Endothelial cell of hepatic sinusoid (primary cell): ENCODE measurements around the gene HPS3.

Source experiments
- in situ Hi-C: cut with HindIII; loops from 2 replicates; pipeline ENCODE4 v1.10.0; 2017; ENCODE audit warnings: low sequenced_read_pairs

Gene HPS3

DNA sequence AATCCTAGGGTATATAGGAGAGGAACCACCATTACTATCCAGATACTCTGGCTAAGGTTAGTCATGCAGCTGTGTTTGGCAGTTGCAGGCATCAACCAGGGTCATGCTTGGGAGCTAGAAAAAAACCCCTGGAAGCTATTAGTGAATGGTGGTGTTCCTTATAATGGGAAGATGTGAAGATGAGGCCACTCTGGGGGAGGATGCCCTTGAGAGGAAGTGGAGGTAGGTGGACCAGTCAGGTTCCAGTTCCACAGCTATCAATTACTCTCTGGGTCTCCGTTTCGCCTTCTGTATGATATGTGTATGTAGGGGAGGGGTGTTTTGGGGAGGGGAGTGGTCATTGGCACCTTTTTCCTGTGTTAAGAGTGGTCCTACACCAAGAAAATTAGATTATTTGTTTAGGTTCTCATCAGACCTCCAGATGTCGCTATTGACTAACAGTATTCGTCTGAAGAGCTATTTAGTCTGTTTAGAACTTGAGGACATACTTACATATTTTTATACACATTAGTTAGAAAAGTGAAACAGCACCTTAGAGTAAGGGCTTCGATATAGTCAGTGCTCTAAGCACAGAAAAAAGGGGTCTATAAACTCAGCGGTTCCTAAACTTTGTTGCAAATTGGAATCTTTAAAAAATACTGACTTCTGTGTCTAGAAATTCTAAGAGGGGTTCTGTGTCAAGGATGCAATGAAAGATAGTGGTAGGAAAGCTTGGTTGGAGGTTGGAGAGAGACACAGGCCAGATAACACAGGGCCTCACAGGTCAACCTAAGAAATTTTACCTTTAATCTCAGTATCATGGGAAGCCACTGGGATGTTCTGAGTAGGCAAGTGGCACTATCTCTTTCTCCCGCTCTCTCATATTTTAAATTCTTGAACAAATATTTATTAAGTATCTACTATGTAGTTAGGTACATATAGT, 9.1 kb upstream of the HPS3 start:
- in situ Hi-C loops = no loop called here

DNA sequence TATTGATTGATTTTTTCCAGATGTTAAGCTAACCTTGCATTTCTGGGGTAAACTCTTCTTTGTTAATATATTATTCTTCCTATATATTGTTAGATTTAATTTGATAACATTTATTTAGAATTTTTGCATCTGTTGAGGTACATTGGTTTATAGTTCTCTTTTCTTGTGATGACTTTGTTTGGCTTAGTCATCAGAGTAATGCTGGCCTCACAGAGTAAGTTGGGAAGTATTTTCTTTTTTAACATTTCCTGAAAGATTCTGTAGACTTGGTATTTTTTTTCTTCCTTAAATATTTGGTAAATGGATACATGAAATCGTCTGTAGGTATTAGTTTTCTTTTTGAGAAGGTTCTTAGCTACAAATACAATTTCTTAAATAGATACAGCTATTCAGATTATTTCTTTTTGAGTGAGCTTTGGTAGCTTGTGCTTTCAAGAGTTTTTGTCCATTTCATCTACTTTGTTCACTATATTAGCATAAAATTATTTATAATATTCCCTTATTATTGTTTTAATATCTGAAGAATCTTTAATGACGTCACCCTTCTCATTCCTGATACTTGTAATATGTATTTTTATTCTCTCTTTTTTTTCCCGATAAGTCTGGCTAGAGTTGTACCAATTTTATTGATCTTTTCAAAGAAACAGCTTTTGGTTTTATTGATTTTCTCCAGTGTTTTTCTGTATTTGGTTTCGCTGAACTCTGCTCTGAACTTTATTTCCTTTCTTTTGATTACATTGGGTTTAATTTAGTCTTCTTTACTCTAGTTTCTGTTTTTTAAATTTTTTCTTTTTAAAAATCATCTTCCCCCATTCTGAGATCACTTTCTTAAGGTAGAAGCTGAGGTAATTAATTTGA, 6.5 kb upstream of the HPS3 start:
- in situ Hi-C loops = no loop called here

DNA sequence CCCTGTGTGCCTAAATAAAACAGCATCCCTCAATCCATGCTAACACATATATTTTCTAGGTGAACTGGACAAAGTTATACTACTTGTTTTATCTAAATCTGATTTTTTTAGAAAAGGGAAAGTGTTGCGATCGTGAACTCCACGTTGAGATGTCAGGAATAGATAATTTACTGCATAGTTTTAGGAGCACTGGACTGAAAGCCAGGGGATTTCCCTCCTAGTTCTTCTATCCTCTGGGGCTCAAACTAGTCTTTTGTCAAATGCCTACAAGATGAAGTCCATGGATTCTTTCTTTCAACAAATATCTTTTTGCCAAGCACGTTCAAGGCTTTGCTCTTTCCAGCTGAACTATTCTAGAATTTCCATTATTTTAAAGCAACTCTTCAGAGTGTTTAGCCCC, 617 bp upstream of the HPS3 start:
- in situ Hi-C loops = no loop called here

DNA sequence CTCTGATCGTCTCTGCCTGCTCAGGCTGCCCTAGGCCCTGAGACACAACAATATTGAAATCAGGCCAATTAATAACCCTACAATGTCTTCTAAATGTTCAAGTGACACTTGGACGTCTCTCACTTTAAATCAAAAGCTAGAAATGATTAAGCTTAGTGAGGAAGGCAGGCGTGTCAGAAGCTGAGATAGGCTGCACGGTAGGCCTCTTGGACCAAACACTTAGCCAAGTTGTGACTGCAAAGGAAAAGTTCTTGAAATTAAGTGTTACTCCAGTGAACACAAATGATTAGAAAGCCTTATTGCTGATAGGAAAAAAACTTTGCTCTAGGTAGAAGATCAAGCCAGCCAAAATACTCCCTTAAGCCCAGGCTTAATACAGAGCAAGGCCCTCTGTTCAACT, 2.2 kb downstream of the HPS3 start:
- in situ Hi-C loops = no loop called here

DNA sequence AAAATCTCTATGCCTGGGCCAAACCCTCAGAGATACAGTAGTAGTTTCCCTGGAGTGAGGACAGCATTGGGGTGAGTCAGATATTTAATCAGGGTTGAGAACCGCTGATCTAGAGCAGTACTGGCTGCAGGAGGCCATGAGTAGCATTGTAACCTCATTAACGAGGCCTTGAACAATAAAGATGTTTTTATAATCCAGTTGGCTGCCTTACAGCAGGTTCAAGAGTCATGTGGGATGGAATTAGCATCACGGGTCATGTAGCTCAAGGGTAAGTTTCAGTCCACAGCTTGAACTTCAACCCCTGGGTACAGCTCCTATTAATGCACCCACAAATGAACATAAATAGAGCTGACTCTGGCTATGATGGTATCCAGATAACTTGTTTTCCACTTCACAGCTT, 5.1 kb downstream of the HPS3 start:
- in situ Hi-C loops = no loop called here

DNA sequence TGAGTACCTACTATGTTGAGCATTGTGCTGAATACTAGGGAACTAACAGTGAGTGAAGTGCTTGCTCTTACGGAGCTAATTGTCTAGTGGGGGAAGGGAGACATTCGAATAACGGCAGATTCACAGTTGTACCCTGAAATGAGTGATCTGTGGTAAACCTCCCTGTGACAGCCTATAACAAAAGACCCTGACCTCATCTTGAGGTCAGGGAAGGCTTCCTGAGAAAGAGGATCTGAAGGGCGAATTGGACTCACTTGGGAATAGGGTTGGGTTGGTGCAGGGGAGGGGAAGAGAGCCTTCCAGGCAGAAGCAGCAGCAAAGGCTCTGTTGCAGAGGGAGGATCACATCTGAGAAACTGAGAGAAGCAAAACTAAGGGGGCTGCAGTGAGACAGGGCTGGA, 13.2 kb downstream of the HPS3 start:
- in situ Hi-C loops = no loop called here

DNA sequence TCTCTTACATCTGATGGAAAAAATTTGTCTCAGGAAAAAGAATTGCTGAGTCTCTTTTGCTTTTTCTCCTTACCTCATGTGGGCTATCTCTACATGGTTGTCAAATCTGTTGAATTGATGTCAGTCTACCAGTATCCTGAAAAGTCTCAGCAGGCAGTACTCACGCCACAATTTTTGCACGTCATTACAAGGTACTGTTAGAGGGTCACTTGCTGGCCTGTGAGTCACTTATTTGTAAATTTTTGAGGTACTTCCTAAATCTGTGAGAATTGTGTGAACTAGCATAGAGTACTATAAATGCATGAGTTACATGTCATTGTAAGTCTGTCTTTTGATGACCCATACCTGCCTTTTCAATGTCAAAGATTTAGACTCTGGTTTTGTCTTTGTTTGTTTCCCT, 15.9 kb downstream of the HPS3 start:
- in situ Hi-C loops = no loop called here

DNA sequence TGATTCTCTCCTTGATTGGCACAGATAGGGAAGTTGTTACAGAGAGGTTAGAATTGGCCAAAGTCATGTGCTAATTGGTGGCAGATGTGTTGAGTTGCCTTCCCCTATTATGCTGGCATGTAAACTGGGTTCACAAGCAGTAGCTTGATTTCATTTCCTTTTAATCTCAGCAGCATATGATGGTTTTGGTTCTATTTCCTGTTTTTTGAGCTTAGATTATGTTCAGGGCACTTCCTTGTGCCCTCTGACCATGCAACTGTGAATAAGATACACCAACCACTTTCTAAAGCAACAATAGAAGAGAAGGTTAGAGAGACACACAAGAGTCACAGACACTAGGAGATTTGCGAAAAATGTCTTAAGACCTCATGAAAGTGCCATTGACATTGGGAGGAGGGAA, 16.5 kb downstream of the HPS3 start:
- in situ Hi-C loops = no loop called here

DNA sequence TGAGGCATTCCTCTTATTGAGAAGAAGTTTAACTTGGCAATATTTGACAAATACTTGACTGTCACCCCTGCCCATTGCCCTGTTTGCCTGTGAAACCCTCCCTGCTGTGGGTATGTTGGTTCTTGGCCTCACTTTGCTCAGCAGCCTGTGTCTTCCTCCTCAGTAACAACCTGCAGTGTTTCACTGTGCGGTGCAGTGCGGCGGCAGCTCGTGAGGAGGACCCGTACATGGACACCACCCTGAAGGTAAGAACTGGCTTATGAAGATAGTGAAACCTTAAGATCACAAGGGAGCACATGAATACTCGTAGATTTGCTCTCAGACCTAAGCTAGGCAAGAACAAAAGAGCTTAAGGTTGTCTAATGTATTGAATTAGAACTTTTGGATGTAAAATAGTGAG, 21.0 kb downstream of the HPS3 start:
- in situ Hi-C loops = no loop called here

DNA sequence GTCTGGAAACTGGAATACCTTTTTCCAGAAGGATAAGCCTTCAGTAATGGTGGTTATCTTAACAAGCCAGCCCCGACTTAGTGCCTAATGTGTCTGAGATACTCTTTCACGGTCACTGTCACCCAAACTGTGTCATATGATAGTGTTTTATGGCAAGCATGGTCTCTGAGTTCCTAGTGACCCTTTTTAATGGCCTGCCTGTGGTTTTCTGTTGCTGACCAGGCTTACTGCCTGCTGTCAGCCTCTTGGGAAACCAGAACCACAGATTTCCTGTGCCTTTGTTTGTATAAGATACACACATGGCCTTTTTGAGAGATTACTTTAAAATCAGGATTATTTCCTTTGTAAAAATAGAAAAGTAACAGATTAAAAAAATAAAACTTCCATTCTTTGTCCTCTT, 22.4 kb downstream of the HPS3 start:
- in situ Hi-C loops = no loop called here

DNA sequence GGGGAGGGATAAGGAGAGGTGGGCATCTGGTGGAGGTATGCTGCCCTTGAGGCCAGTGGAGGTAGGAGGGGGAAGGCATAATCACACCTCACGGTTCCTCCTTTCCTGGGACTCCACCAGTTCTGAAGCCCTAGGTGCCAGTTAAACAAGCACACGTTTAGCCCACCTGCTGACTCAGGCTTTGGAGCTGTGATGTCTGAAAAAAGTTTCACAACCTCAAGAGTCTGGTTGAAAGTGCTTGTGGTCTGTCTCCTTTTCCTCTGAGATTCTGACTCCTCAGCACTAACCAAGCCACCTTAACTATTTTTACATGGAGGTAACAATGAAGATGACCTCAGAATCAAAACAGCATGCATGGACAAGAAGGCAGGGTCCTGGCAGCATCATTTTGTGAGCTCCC, 23.0 kb downstream of the HPS3 start:
- in situ Hi-C loops = no loop called here

DNA sequence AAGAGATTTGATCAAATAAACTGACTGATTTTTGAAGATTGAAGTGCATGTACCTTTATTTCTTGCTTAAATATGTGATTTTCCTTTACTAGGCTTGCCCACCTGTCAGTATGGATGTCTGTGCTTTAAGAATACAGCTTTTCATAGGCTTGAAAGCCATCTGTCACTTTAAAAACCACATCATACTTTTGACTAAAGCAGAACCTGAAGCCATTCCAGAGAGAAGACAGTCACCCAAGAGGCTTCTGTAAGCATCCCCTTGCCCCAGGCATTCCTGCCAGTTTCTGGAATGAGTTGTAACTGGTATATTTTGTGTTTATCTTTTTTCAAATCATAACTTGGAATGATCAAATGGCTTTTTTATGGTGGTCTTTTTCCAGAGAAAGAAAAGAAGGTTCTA, 24.0 kb downstream of the HPS3 start:
- in situ Hi-C loops = no loop called here

DNA sequence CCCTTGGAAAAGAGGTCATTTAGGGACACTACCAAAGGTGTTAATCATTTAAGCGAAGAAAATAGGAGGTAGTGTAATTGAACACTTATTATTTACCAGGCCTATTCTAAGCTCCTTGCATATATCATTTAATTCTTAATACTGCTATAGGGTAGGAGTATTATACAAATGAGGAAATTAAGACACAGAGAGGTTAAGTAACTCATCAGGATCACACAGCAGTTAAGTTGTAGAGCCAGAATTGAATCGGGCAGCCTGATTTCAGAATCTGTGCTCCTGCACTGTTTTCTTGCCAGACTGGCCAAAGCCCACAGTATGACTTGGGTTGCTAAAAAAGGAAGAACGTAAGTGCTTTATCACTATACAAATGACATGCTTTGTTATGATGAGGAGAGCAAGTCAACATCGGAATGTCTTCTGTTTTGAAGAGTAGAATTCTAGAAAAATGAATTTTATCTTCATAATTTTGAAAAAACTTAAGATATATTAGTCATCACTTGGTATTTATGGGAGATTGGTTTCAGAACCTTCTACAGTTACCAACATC, 31.4 kb downstream of the HPS3 start:
- in situ Hi-C loops = no loop called here

DNA sequence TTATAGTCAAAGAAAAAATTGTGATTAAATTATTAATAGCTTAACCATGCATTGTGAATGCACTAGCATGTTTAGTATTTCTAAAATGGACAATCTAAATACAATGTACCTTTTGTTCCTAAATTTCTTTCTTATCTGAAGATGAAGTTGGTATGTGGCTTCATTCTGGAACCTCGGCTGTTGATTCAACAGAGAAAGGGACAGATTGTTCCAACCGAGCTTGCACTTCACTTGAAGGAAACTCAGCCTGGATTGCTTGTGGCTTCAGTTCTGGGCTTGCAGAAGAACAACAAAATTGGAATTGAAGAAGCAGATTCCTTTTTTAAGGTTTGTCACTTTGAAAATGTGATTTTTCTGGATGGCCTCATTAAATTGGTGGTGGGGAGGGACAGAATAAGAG, 32.6 kb downstream of the HPS3 start:
- in situ Hi-C loops = no loop called here

DNA sequence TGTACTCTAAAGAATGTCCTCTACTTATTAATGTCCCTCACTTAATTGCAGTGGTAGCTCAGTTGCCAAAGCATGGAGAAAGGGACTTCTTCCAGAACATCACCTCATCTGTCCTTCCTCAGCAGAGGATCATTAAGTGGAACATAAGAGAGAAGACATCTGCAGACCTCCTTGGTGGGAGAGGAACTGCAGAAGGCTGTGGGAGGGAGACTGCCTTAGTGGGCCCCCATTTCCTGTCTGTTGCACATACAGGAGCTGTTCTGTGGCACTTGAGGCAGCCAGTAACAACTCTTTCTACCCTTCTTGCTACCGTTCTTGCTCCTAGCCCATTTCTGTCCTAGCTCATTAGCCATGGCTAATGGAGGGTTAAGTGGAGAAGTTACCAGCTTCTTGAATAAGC, 33.6 kb downstream of the HPS3 start:
- in situ Hi-C loops = no loop called here

DNA sequence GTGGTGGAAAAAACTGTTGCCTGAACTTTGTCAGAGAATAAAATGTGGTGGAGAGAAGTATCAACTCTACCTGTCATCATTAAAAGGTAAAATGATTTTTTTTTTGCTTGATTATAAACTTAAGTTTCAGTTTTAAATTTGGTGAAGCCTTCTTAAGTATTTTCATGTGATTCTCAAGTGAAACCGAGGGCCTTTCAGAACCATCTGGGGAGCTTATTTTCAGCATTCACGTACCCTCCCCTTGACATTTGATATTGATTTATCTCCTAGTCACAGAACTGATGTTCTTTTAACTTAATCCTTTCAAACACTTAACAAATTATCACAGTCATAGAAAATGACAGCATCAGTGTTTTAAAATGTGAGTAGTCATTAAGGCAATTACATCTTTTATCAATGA, 38.5 kb downstream of the HPS3 start:
- in situ Hi-C loops = no loop called here

DNA sequence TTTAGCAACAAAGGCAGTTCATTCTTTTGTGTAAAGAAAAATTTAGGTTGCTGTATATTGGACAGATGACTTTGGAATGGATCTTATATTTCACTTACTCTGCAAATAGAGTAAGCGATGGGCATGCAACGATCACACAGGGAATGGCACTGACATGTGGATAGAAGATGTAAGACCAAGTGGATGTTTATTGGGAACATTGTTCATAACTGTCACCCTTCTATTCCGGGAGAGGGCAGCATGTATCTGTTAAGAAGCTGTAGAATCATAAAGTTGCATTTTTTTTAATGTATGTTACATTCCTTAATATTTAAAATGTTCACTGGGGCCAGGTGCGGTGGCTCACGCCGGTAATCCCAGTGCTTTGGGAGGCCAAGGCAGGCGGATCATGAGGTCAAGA, 41.2 kb downstream of the HPS3 start:
- in situ Hi-C loops = no loop called here

DNA sequence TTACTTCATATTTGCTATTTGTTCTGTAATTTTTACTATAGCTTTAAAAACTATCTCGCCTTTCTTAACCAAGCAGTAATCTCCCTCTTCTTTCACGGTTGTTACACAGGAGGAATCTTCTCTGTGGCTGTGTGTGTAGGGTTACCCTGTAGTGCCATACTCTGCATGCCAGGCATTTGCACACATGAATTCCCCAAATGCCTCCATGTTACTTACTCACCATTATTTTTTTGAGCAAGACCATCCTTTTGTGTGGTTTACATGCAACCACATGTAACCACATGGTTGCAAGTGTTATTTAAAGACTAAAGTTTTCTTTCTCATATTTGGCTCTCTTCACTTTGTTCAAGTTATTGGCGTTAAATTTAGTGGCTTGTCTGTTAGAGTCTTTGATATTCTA, 45.5 kb downstream of the HPS3 start:
- in situ Hi-C loops = no loop called here

DNA sequence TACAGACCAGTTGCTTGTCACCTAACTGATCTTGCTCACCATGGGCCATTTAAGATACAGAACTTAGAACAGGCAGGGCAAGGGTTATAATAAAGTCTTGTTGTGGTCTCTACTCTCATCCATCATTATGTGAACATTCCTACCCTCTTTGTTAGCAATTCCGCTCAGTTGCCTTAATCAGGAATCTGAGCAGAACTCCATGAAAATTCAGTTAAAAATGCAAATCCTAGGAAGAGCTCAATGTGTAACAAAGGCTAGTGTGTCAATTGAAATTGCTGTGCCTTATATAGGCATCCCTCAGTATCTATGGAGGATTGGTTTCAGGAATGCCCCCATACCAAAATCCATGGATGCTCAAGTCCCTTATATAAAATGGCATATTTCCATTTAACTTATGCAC, 47.7 kb downstream of the HPS3 start:
- in situ Hi-C loops = no loop called here

DNA sequence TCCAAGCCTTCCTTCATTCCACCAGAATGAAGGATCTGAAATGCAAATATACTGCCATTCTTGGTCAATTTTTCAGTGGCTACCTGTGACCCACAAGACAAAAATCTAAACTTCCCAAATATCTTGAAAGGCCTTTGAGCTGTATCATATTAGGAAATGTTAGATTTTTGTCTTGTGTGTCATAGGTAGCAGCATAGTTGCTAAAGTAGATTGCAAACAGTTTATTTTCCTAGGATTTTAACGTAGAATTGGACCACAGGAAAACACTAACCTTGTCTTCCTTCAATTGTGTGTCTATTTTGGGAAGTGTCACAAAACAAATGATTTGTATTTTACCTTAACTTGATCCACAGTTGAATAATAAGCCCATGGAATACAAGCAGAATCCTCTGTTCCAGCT, 49.8 kb downstream of the HPS3 start:
- in situ Hi-C loops = no loop called here

DNA sequence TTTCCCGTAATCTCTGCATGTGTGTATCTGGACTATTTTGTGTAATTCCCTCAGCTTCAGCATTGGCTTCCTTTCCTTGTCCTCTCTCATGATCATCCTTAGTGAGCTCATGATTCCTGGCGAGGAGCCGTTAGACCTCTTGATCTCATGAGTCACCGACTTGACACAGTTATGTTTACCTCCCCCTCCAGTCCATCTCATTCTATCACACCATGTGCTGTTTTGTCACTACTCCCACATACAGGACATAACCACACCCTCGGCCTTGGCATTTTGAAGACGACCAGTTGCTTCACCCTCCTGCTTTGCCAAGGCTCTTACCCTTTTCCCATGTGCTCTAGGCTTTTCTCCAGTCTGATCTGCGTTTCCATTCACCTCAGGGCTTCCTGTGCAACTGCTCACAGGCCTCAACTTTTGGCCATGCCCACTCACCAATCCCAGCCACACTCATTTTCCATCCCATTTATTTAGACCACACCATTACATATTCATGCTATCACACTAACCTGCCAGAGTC, 50.7 kb downstream of the HPS3 start:
- in situ Hi-C loops = no loop called here

DNA sequence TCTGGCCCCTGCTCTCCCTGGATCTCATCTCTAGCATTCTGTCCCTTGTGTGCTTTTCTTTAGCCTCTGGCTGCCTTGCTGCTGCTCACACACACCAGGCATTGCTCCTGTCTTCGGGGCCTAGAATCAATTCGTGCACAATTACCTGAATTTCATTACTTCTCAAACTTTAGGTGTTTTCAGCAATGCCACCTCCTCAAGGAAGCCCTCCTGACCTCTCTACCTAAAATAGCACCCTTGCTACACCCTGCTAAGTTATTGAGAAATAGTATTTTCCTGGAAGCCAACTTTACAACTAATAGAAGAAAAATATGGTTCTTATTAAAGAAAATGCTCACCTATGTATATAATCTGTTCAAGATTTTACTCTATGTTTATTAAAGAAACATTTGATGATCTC, 51.7 kb downstream of the HPS3 start:
- in situ Hi-C loops = no loop called here
